ENCODE data around the gene SNX4. TPM values are rescaled to one million over a fixed set of nuclear protein-coding genes. Genes with fewer than 3 reads are reported as not detected.
"Not testable (repeated sequence)": the region's sequence is repeated elsewhere in the genome, so short reads cannot be mapped to it uniquely, and the experiment has no call there.

Gene SNX4
- total RNA-seq, 2 experiments from 2014 or later: 24.8 to 27.8 TPM

DNA sequence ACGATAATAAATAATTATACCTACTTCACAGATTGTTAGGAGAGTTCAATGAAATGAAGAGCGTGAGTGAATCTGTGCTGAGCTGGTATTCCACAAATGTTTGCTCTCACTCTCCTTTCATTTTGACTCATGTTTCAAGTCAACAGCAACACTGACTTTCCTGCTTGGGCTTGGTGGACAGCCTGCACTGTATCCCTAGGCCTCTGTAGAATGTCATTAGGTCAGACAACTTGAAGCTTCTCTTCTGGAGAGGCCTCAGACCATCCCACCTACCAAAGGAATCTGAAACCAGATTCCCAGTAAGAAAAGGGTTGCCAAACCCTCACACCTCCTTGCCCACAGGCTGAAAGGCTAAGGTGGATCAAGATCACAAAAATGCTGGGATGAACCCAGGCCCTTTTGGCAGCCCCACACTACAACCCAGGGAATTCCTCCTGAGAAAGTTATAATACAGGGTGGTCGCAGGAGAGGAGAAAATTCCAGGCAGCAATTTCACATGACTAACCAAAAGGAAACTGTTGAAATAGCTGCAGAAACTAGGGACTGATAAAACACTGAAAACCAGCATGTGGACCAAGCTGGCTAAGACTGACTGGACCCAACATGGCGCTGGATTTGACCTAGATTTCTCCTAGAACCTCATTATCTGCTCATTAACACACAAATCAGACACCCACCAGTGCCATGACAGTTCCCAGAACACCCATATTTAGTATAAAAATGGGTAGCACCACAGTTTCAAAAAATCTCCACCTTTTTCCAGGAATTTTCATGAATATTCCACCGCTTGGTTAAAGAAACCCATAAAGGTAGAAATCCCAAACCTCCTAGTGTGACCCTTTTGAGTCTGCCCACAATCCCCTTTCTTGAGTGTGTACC is 87.9 kb downstream of the SNX4 start:
- no peaks in the 10 kb centered on the region for H3K4me1 Mint-ChIP-seq (ENCODE audit: low read depth)
- no peaks in the 10 kb centered on the region for H3K36me3 Mint-ChIP-seq (ENCODE audit: low read depth)
- no peaks in the 10 kb centered on the region for H3K9me3 Mint-ChIP-seq
- CTCF ChIA-PET: no interaction called here
- H3K27me3 Mint-ChIP-seq (ENCODE audit: low read depth): no peaks in the 10 kb centered on the region
- intact Hi-C loops (cut with micrococcal nuclease): no loop called here
- no peak for DNase-seq
- no peak overlapping the region for H3K27ac Mint-ChIP-seq
- no peak overlapping the region for H3K4me3 Mint-ChIP-seq

DNA sequence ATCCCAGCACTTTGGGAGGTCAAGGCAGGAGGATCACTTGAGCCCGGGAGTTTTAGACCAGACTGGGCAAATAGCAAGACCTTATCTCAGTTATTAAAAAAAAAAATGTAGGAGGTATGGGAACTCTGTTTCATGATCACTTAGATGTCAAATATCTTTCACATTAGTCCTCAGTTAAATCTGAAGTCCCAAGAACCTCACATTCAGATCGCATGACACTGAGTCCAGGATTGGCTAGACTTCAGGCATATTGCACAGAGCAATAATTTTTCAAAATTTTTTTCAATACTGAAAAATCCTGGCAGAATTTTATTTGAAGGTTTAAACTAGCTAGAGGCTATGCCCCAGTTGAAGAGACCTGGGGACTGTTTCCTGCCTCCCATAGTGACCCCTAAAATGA is 88.6 kb downstream of the SNX4 start:
- H3K9me3 Mint-ChIP-seq: no peaks in the 10 kb centered on the region
- DNase-seq: no peak
- no peak overlapping the region for H3K27ac Mint-ChIP-seq
- CTCF ChIA-PET: no interaction called here
- intact Hi-C loops (cut with micrococcal nuclease): no loop called here
- H3K27me3 Mint-ChIP-seq (ENCODE audit: low read depth): no peaks in the 10 kb centered on the region
- H3K4me1 Mint-ChIP-seq (ENCODE audit: low read depth): no peaks in the 10 kb centered on the region
- no peaks in the 10 kb centered on the region for H3K36me3 Mint-ChIP-seq (ENCODE audit: low read depth)
- no peak overlapping the region for H3K4me3 Mint-ChIP-seq

GRCh38 chr3:125428216-125428830 is 91.7 kb downstream of the SNX4 start:
- Mint-ChIP-seq H3K4me1 (ENCODE audit: low read depth) (no peaks in the 10 kb centered on the region), H3K4me3 (no peak overlapping the region), H3K27ac (no peak overlapping the region), H3K9me3 (no peaks in the 10 kb centered on the region), H3K36me3 (ENCODE audit: low read depth) (no peaks in the 10 kb centered on the region), H3K27me3 (ENCODE audit: low read depth) (no peaks in the 10 kb centered on the region)
- intact Hi-C loops (cut with micrococcal nuclease): no loop called here
- CTCF ChIA-PET: interaction anchor here (0.6 to 1.0 kb wide), 3 partner anchors 13 to 168 kb away, joined by 3 to 5 read pairs (median 4); no protein-coding TSS in a partner anchor
- DNase-seq: no peak

DNA sequence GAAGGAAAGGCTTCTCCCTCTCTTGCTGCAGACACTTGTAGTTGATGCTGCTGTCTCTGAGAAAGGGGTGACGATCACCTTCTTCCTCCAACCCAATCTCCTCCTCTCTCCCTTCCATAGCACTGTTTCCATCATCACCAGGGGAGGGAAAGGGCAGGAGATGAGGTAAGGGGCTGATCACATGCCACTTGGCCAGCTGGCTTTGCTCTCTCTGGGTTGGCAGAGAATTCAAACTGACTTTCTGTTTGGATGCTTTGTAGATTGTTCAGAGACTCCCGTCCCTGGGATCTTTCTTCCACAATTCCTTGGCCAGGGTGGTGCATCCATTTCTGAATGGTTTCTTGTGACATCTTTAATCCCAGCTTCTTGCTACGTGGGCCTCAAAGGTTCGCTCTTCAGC is 101.7 kb downstream of the SNX4 start:
- CTCF ChIA-PET: no interaction called here
- no peak overlapping the region for H3K4me3 Mint-ChIP-seq
- peaks cover 4% of the 10 kb centered on the region for H3K9me3 Mint-ChIP-seq
- no peaks in the 10 kb centered on the region for H3K36me3 Mint-ChIP-seq (ENCODE audit: low read depth)
- no peak overlapping the region for H3K27ac Mint-ChIP-seq
- no peak for DNase-seq
- intact Hi-C loops (cut with micrococcal nuclease): no loop called here
- H3K27me3 Mint-ChIP-seq (ENCODE audit: low read depth): no peaks in the 10 kb centered on the region
- H3K4me1 Mint-ChIP-seq (ENCODE audit: low read depth): no peaks in the 10 kb centered on the region

DNA sequence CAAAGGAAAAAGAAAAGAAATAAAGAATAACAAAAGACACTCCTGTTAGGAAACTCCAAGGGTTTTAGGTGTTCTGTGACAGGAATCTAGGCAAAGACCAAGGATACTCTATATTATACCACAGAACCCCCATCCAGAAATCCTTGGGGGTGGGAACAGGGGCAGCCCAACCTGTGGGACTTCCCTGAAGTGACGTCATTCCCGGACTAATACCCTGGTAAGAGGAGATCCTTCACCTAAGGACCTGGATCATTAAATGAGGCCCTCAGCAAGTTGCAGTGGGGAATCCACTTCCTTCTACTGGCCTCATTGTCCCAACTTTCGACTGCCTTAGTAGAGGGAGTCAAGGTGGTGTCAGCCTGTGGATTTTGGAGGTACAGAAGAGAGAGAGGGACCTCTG is 103.8 kb downstream of the SNX4 start:
- H3K27me3 Mint-ChIP-seq (ENCODE audit: low read depth): no peaks in the 10 kb centered on the region
- no peak overlapping the region for H3K4me3 Mint-ChIP-seq
- H3K36me3 Mint-ChIP-seq (ENCODE audit: low read depth): no peaks in the 10 kb centered on the region
- no peaks in the 10 kb centered on the region for H3K4me1 Mint-ChIP-seq (ENCODE audit: low read depth)
- intact Hi-C loops (cut with micrococcal nuclease): no loop called here
- CTCF ChIA-PET: no interaction called here
- DNase-seq: no peak
- no peak overlapping the region for H3K27ac Mint-ChIP-seq
- peaks cover 4% of the 10 kb centered on the region for H3K9me3 Mint-ChIP-seq

DNA sequence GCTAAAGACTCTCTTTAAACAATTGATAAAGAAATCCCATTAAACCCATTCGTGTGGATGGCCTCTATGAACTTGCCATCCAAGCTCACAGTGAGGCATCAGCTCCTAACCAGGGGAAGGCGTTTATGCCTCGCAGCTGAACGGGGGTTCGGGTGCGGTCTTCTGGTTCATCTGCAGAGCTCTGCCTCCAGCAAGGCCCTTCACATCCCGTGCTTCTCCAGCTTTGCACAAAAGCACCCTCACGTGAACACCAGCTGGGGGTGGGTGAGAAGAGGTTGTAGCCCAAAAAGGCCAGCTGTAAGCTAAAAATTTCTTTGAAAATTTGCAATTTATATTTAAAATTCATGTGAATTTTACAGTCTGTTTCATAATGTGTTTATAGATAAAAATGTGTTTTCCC is 105.3 kb downstream of the SNX4 start:
- H3K4me1 Mint-ChIP-seq (ENCODE audit: low read depth): no peaks in the 10 kb centered on the region
- CTCF ChIA-PET: no interaction called here
- peaks cover 3% of the 10 kb centered on the region for H3K27me3 Mint-ChIP-seq (ENCODE audit: low read depth)
- DNase-seq: no peak
- H3K27ac Mint-ChIP-seq: no peak overlapping the region
- no peak overlapping the region for H3K4me3 Mint-ChIP-seq
- no peaks in the 10 kb centered on the region for H3K36me3 Mint-ChIP-seq (ENCODE audit: low read depth)
- intact Hi-C loops (cut with micrococcal nuclease): no loop called here
- peaks cover 4% of the 10 kb centered on the region for H3K9me3 Mint-ChIP-seq

DNA sequence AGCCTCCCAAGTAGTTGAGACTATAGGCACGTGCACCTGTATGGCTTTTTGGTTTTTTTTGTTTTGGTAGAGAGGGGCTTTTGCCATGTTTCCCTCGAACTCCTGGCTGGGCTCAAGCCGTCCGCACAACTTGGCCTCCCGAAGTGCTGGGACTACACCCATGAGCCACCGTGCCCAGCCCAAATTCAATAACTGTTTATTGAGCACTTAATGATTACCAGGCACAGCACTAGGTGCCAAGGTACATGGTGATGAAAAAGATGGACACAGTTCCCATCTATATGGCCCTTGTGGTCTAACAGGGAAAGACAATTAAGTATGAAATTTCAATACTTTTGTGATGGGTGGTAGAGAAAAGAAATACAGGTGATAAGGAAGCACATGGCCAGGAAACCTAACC is 109.1 kb downstream of the SNX4 start:
- no peak for DNase-seq
- CTCF ChIA-PET: no interaction called here

DNA sequence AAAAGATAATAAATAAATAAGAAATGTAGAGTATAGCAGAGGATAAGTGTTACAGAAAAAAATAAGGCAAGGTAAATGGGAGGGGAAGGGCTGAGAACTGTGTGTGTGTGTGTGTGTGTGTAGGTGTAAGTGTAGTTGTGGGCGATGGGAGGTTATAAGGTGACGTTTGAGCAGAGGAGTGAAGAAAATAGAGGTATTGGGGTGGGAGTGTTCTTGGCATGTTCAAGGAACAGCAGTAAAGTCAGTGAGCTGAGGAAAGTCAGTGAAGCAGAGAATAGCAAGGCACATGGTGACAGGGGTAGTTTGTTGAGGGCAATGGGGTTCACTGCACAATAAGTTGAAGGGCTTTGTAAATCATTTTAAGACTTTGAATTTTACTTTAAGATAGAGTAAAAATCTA is 113.9 kb downstream of the SNX4 start:
- H3K9me3 Mint-ChIP-seq: peaks cover 11% of the 10 kb centered on the region

More for the DNA sequence above, 109.1 kb downstream of the SNX4 start:
- H3K4me3 Mint-ChIP-seq: no peak overlapping the region
- peaks cover 6% of the 10 kb centered on the region for H3K27me3 Mint-ChIP-seq (ENCODE audit: low read depth)
- no peak overlapping the region for H3K27ac Mint-ChIP-seq
- intact Hi-C loops (cut with micrococcal nuclease): no loop called here
- no peaks in the 10 kb centered on the region for H3K36me3 Mint-ChIP-seq (ENCODE audit: low read depth)
- H3K9me3 Mint-ChIP-seq: peaks cover 3% of the 10 kb centered on the region
- no peaks in the 10 kb centered on the region for H3K4me1 Mint-ChIP-seq (ENCODE audit: low read depth)

DNA sequence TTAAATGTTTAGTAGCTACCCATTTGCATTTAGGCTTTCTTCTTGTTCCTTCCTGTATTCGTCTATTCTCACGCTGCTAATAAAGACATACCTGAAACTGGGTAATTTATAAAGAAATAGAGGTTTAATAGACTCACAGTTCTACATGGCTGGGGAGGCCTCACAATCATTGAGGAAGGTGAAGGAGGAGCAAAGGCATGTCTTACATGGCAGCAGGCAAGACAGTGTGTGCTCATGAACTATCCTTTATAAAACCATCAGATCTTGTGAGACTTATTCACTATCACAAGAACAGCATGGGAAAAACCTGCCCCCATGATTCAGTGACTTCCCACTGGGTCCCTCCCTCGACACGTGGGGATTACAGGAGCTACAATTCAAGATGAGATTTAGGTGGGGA is 114.5 kb downstream of the SNX4 start:
- H3K4me3 Mint-ChIP-seq; H3K27ac Mint-ChIP-seq; DNase-seq; H3K4me1 Mint-ChIP-seq (ENCODE audit: low read depth); intact Hi-C loops (cut with micrococcal nuclease); H3K36me3 Mint-ChIP-seq (ENCODE audit: low read depth); CTCF ChIA-PET; H3K27me3 Mint-ChIP-seq (ENCODE audit: low read depth): not testable (repeated sequence)
- peaks cover 11% of the 10 kb centered on the region for H3K9me3 Mint-ChIP-seq

More for the DNA sequence above, 113.9 kb downstream of the SNX4 start:
- CTCF ChIA-PET: interaction anchor here (0.8 kb wide), 1 partner anchor 116 kb away, joined by 3 read pairs; no protein-coding TSS in a partner anchor
- no peak overlapping the region for H3K4me3 Mint-ChIP-seq
- DNase-seq: no peak
- no peaks in the 10 kb centered on the region for H3K4me1 Mint-ChIP-seq (ENCODE audit: low read depth)
- intact Hi-C loops (cut with micrococcal nuclease): no loop called here
- no peak overlapping the region for H3K27ac Mint-ChIP-seq
- H3K36me3 Mint-ChIP-seq (ENCODE audit: low read depth): no peaks in the 10 kb centered on the region
- peaks cover 5% of the 10 kb centered on the region for H3K27me3 Mint-ChIP-seq (ENCODE audit: low read depth)

- peaks cover 11% of the 10 kb centered on the region for H3K9me3 Mint-ChIP-seq
- no peak for DNase-seq
- H3K27me3 Mint-ChIP-seq (ENCODE audit: low read depth): peaks cover 3% of the 10 kb centered on the region
- H3K36me3 Mint-ChIP-seq (ENCODE audit: low read depth): no peaks in the 10 kb centered on the region
- H3K4me1 Mint-ChIP-seq (ENCODE audit: low read depth): no peaks in the 10 kb centered on the region
- no peak overlapping the region for H3K4me3 Mint-ChIP-seq
- no peak overlapping the region for H3K27ac Mint-ChIP-seq
- CTCF ChIA-PET: no interaction called here
- intact Hi-C loops (cut with micrococcal nuclease): no loop called here
Measured at GRCh38 chr3:125403789-125404188, 116.2 kb downstream of the SNX4 start.

DNA sequence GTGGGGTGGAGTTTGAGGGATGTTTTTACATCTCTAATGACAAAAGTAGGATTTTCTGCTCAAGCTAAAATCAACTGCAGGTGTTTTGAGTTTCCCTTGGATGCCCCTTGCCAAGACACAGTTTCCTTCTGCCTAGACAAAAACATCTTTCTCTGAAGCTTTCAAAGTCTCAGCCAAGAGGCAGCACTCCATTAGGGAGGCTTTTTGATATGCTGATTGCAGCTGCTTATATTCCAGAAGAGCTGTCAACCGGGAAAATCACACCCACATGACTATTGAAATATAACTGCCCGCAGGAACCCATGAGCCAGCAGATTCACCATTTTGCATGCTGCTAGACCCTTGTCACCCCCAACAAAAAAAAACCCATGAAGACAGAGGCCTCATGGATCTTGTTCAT is 117.4 kb downstream of the SNX4 start:
- CTCF ChIA-PET: interaction anchor here (0.7 to 0.8 kb wide), 2 partner anchors 93 to 184 kb away, joined by 3 read pairs; no protein-coding TSS in a partner anchor
- intact Hi-C loops (cut with micrococcal nuclease): no loop called here
- Mint-ChIP-seq H3K27ac (no peak overlapping the region), H3K27me3 (ENCODE audit: low read depth) (peaks cover 3% of the 10 kb centered on the region), H3K4me1 (ENCODE audit: low read depth) (no peaks in the 10 kb centered on the region), H3K9me3 (peaks cover 11% of the 10 kb centered on the region), H3K36me3 (ENCODE audit: low read depth) (no peaks in the 10 kb centered on the region), H3K4me3 (no peak overlapping the region)
- no peak for DNase-seq

DNA sequence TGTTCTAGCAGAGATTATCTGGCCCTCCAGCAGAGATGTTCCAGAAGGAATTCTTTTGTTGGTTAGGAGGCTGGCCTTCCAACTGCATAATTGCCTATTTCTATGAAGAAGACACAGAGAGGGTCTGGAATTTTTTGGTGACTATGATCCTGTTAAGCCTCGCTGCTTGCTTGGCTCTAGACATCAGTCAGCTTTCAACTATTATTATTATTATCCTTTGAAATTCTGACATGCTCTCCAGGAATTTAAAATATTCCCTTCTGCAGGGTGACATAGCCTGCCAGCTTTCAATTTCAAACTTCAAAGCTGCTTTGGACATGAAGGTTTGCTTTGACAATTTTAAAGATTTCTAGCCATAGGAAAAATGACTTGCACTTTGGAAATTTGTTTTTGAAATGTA is 118.6 kb downstream of the SNX4 start:
- no peaks in the 10 kb centered on the region for H3K4me1 Mint-ChIP-seq (ENCODE audit: low read depth)
- H3K9me3 Mint-ChIP-seq: peaks cover 11% of the 10 kb centered on the region
- no peak overlapping the region for H3K4me3 Mint-ChIP-seq
- CTCF ChIA-PET: no interaction called here
- H3K36me3 Mint-ChIP-seq (ENCODE audit: low read depth): no peaks in the 10 kb centered on the region
- no peak for DNase-seq
- no peak overlapping the region for H3K27ac Mint-ChIP-seq
- intact Hi-C loops (cut with micrococcal nuclease): no loop called here
- peaks cover 3% of the 10 kb centered on the region for H3K27me3 Mint-ChIP-seq (ENCODE audit: low read depth)

GRCh38 chr3:125398952-125399351 is 121.0 kb downstream of the SNX4 start:
- H3K27ac Mint-ChIP-seq: no peak overlapping the region
- CTCF ChIA-PET: interaction anchor here (0.6 kb wide), 1 partner anchor 72 kb away, joined by 4 read pairs; no protein-coding TSS in a partner anchor
- no peaks in the 10 kb centered on the region for H3K36me3 Mint-ChIP-seq (ENCODE audit: low read depth)
- H3K27me3 Mint-ChIP-seq (ENCODE audit: low read depth): peaks cover 4% of the 10 kb centered on the region
- DNase-seq: no peak
- intact Hi-C loops (cut with micrococcal nuclease): no loop called here
- H3K4me1 Mint-ChIP-seq (ENCODE audit: low read depth): no peaks in the 10 kb centered on the region
- no peaks in the 10 kb centered on the region for H3K9me3 Mint-ChIP-seq
- no peak overlapping the region for H3K4me3 Mint-ChIP-seq

Measured in activated naive CD4-positive, alpha-beta T cell treated with anti-CD3 and anti-CD28 coated beads for 36 hours (primary cell).